Measurements from ENCODE around the gene SOX4. TPM values are rescaled to one million over a fixed set of nuclear protein-coding genes. Genes with fewer than 3 reads are reported as not detected.

Gene SOX4
- total and polyA plus RNA-seq, 7 donors, result 0.49 to 6.9 (median 1.9) TPM

GRCh38 chr6:21608601-21609000 is 15.1 kb downstream of the SOX4 start:
- TF ChIP-seq CTCF (IDR thresholded peaks at IDR 0.05), result no peak
- Histone ChIP-seq H3K36me3 (ENCODE audit: insufficient read depth in 1 of 2, low read depth in 1 of 2) (no peaks in the 10 kb centered on the region), H3K27me3 (ENCODE audit: insufficient read depth in 3 of 3, low read length in 2 of 3) (no peaks in the 10 kb centered on the region), H3K4me1 (no peaks in the 10 kb centered on the region), H3K27ac (no peak overlapping the region), H3K4me3 (no peak overlapping the region), H3K9me3 (no peaks in the 10 kb centered on the region)
- WGBS, 3 donors, result 57 to 66% (median 66%) methylated on average over 10 of the region's 10 CpGs
- intact Hi-C loops (cut with DNase I), result no loop called here
- ATAC-seq (no peak), DNase-seq (no peak)

- 96 to 98% (median 97%) methylated on average over 24 to 28 of the region's 28 CpGs for WGBS, 3 donors
These were observed 16.4 kb downstream of the SOX4 start for GRCh38 chr6:21609881-21610329.

GRCh38 chr6:21610341-21610740 is 16.8 kb downstream of the SOX4 start:
- DNase-seq (no peak), ATAC-seq (no peak)
- Histone ChIP-seq H3K27ac (no peak overlapping the region), H3K4me3 (no peak overlapping the region), H3K9me3 (no peaks in the 10 kb centered on the region), H3K4me1 (no peaks in the 10 kb centered on the region), H3K27me3 (ENCODE audit: insufficient read depth in 3 of 3, low read length in 2 of 3) (no peaks in the 10 kb centered on the region), H3K36me3 (ENCODE audit: insufficient read depth in 1 of 2, low read depth in 1 of 2) (no peaks in the 10 kb centered on the region)
- 86 to 96% (median 94%) methylated on average over 5 of the region's 5 CpGs for WGBS, 3 donors
- intact Hi-C loops (cut with DNase I), result no loop called here
- no peak for TF ChIP-seq CTCF (IDR thresholded peaks at IDR 0.05)

More at GRCh38 chr6:21609881-21610329, 16.4 kb downstream of the SOX4 start:
- Histone ChIP-seq H3K4me3 (no peak overlapping the region), H3K27ac (no peak overlapping the region), H3K27me3 (ENCODE audit: insufficient read depth in 3 of 3, low read length in 2 of 3) (no peaks in the 10 kb centered on the region), H3K4me1 (no peaks in the 10 kb centered on the region), H3K9me3 (no peaks in the 10 kb centered on the region), H3K36me3 (ENCODE audit: insufficient read depth in 1 of 2, low read depth in 1 of 2) (no peaks in the 10 kb centered on the region)
- intact Hi-C loops (cut with DNase I), result no loop called here
- DNase-seq, result no peak
- no peak for ATAC-seq
- no peak for TF ChIP-seq CTCF (IDR thresholded peaks at IDR 0.05)

- no peaks in the 10 kb centered on the region for H3K4me1 ChIP-seq
- no peaks in the 10 kb centered on the region for H3K9me3 ChIP-seq
- WGBS, 3 donors, result 89 to 93% (median 90%) methylated on average over 3 of the region's 3 CpGs
- no peak overlapping the region for H3K27ac ChIP-seq
- DNase-seq (no peak), ATAC-seq (no peak)
- no peak for TF ChIP-seq CTCF (IDR thresholded peaks at IDR 0.05)
- no peak overlapping the region for H3K4me3 ChIP-seq
- intact Hi-C loops (cut with DNase I), result no loop called here
- no peaks in the 10 kb centered on the region for H3K27me3 ChIP-seq (ENCODE audit: insufficient read depth in 3 of 3, low read length in 2 of 3)
- H3K36me3 ChIP-seq (ENCODE audit: insufficient read depth in 1 of 2, low read depth in 1 of 2), result no peaks in the 10 kb centered on the region
These were observed 17.9 kb downstream of the SOX4 start for GRCh38 chr6:21611485-21611884.

- ATAC-seq (no peak), DNase-seq (no peak)
- H3K4me1 ChIP-seq, result no peaks in the 10 kb centered on the region
- H3K27ac ChIP-seq, result no peak overlapping the region
- H3K36me3 ChIP-seq (ENCODE audit: insufficient read depth in 1 of 2, low read depth in 1 of 2), result no peaks in the 10 kb centered on the region
- WGBS, 3 donors, result 81 to 84% (median 82%) methylated on average over 6 of the region's 6 CpGs
- H3K4me3 ChIP-seq, result no peak overlapping the region
- H3K9me3 ChIP-seq, result no peaks in the 10 kb centered on the region
- TF ChIP-seq CTCF (IDR thresholded peaks at IDR 0.05), result no peak
- no peaks in the 10 kb centered on the region for H3K27me3 ChIP-seq (ENCODE audit: insufficient read depth in 3 of 3, low read length in 2 of 3)
- intact Hi-C loops (cut with DNase I), result no loop called here
These were observed 18.7 kb downstream of the SOX4 start for GRCh38 chr6:21612067-21612745.
